Spleen (tissue), 11 donors: ENCODE results near the gene IGSF23. TPM values are rescaled to one million over a fixed set of nuclear protein-coding genes. Genes with fewer than 3 reads are reported as not detected.

Source experiments
- DNase-seq: peaks from one replicate; pipeline ENCODE4 v3.0.0-alpha.2; 2020
- H3K27ac ChIP-seq, 8 donors: fragments of 200-600 bp; sonication (generic) in 7 of 8; 1 replicate in 4 of 8; 2 replicates in 4 of 8; pipeline versions ENCODE4 v1.5.0 to v1.8.0; 2016 to 2021; ENCODE audit warnings: inconsistent platforms in 4 of 8, mild to moderate bottlenecking in 4 of 8, moderate library complexity in 1 of 8
- H3K27me3 ChIP-seq, 7 donors: fragments of 200-600 bp; sonication (generic) in 6 of 7; replicated peaks in 1 of 7; 1 replicate in 4 of 7; 2 replicates in 3 of 7; pipeline versions ENCODE4 v1.5.0 to v1.8.0; 2016 to 2021; ENCODE audit warnings: inconsistent platforms in 3 of 7, mild to moderate bottlenecking in 1 of 7
- H3K36me3 ChIP-seq, 6 donors: fragments of 200-600 bp; sonication (generic) in 5 of 6; 1 replicate in 4 of 6; 2 replicates in 2 of 6; pipeline versions ENCODE4 v1.5.0 to v1.8.0; 2016 to 2021; ENCODE audit warnings: inconsistent platforms in 2 of 6
- H3K4me1 ChIP-seq, 6 donors: fragments of 200-600 bp; sonication (generic) in 5 of 6; 1 replicate in 3 of 6; 2 replicates in 3 of 6; pipeline versions ENCODE4 v1.5.0 to v1.8.0; 2016 to 2021; ENCODE audit warnings: inconsistent platforms in 3 of 6
- H3K4me3 ChIP-seq, 8 donors: fragments of 200-600 bp; sonication (generic) in 7 of 8; 1 replicate in 4 of 8; 2 replicates in 4 of 8; pipeline versions ENCODE4 v1.5.0 to v1.8.0; 2016 to 2021; ENCODE audit warnings: inconsistent platforms in 4 of 8, mild to moderate bottlenecking in 4 of 8, moderate library complexity in 2 of 8
- H3K9me3 ChIP-seq, 8 donors: fragments of 200-600 bp; sonication (generic) in 7 of 8; 1 replicate in 4 of 8; 2 replicates in 4 of 8; pipeline versions ENCODE4 v1.5.0 to v1.8.0; 2016 to 2021; ENCODE audit warnings: inconsistent platforms in 4 of 8
- CTCF ChIP-seq, 11 experiments: fragments of 200-600 bp in 7 of 11; fragments of 450-650 bp in 4 of 11; sonication (generic) in 4 of 11; IDR thresholded peaks in 8 of 11; conservative IDR thresholded peaks in 3 of 11; 1 replicate in 7 of 11; 2 replicates in 4 of 11; pipeline versions ENCODE4 v1.4.0 to v1.8.0; 2016 to 2021; ENCODE audit warnings: antibody characterized with exemption in 11 of 11, inconsistent platforms in 4 of 11, mild to moderate bottlenecking in 1 of 11
- POLR2A ChIP-seq, 3 donors: fragments of 450-650 bp; IDR thresholded peaks; one replicate each; pipeline ENCODE4 v1.5.1; 2017; ENCODE audit warnings: antibody characterized with exemption in 3 of 3, mild to moderate bottlenecking in 1 of 3
- POLR2AphosphoS5 ChIP-seq, 3 donors: sonication (generic); formaldehyde crosslinking; IDR thresholded peaks; one replicate each; pipeline ENCODE4 v1.5.1; 2017; ENCODE audit warnings: antibody characterized with exemption in 3 of 3
- WGBS, 5 donors: extraction: QIAGEN DNeasy Blood & Tissue Kit in 3 of 5; methylation state at CpG; one replicate each; pipeline versions ENCODE4 v1.1.5 to v1.1.7; 2013 to 2018; 5-methylcytosine and 5-hydroxymethylcytosine counted together
- intact Hi-C: fragments of 100-400 bp; cut with DNase I; formaldehyde crosslinking; loops from one replicate; pipeline ENCODE4 v1.15.0; 2023; ENCODE audit warnings: low total_unique reads
- polyA plus RNA-seq, 3 donors: library from polyadenylated mRNA; stranded (reverse); fragments of 200-250 nt; gene quantifications; one replicate each; pipeline ENCODE4 v1.2.1, GENCODE V29; 2013
- total RNA-seq, 7 donors: library from RNA; depleted of rRNA in 3 of 7; stranded (reverse); fragments of >200 nt in 3 of 7; fragmentation: NEBNext Ultra II Directional in 4 of 7; extraction: Animal tissue kit (Norgen Biotek cat#: 25700) in 4 of 7; gene quantifications; one replicate each; pipeline versions ENCODE4 v1.1.0 to v1.2.1, GENCODE V29; 2016 to 2021
- donor health status: healthy with polysubstance abuse.
- donor health status: DM: no; HTN: no; CAD: no; lungs with moderate emphysema.
- donor health status: DM: no; HTN: no; CAD: no.
- donor health status: Bipolar disorder and iron deficiency.
- donor health status: healthy.
- donor health status: DM: no; HTN: no; CAD: no.
- donor health status: DM: yes; HTN: yes; CAD: no.

The IGSF23 gene
- total and polyA plus RNA-seq, 10 donors: not detected

- no peak overlapping the region for H3K4me3 ChIP-seq
These were observed 11.3 kb upstream of the IGSF23 start for GRCh38 chr19:44602081-44602480.

GRCh38 chr19:44603201-44603945, 10.0 kb upstream of the IGSF23 start:
- WGBS, 5 donors: 72 to 84% (median 76%) methylated on average over 8 of the region's 8 CpGs
- peaks cover 0 to 8% (median under 1%) of the 10 kb centered on the region in 8 donors for H3K9me3 ChIP-seq
- intact Hi-C loops: no loop called here
- peaks cover 0 to 5% (median 0%) of the 10 kb centered on the region in 7 donors for H3K27me3 ChIP-seq
- H3K27ac ChIP-seq: no peak overlapping the region
- H3K36me3 ChIP-seq: no peaks in the 10 kb centered on the region
- no peak for TF ChIP-seq CTCF (IDR thresholded peaks at IDR 0.05 in 8 of 11, conservative IDR thresholded peaks at IDR 0.05 in 3 of 11)
- no peak for TF ChIP-seq POLR2AphosphoS5 (IDR thresholded peaks at IDR 0.05)
- no peak for TF ChIP-seq POLR2A (IDR thresholded peaks at IDR 0.05)
- H3K4me1 ChIP-seq: peaks cover 0 to 28% (median 12%) of the 10 kb centered on the region in 6 donors
- no peak overlapping the region for H3K4me3 ChIP-seq
- DNase-seq: no peak

More at GRCh38 chr19:44602081-44602480, 11.3 kb upstream of the IGSF23 start:
- H3K27ac ChIP-seq: no peak overlapping the region
- TF ChIP-seq POLR2AphosphoS5 (IDR thresholded peaks at IDR 0.05): no peak
- no peak for DNase-seq
- 86 to 93% (median 91%) methylated on average over 6 of the region's 6 CpGs for WGBS, 5 donors
- peaks cover 0 to 15% (median 6%) of the 10 kb centered on the region in 6 donors for H3K4me1 ChIP-seq
- peaks cover 0 to 16% (median 2%) of the 10 kb centered on the region in 8 donors for H3K9me3 ChIP-seq
- no peaks in the 10 kb centered on the region for H3K36me3 ChIP-seq
- peaks cover 0 to 6% (median 0%) of the 10 kb centered on the region in 7 donors for H3K27me3 ChIP-seq
- intact Hi-C loops: no loop called here

GRCh38 chr19:44604241-44604640, 9.1 kb upstream of the IGSF23 start:
- Histone ChIP-seq H3K4me1 (peaks cover 0 to 28% (median 12%) of the 10 kb centered on the region in 6 donors), H3K27ac (no peak overlapping the region), H3K9me3 (no peaks in the 10 kb centered on the region), H3K36me3 (no peaks in the 10 kb centered on the region), H3K4me3 (no peak overlapping the region), H3K27me3 (peaks cover 0 to 5% (median 0%) of the 10 kb centered on the region in 7 donors)
- 70 to 86% (median 80%) methylated on average over 6 of the region's 6 CpGs for WGBS, 5 donors
- TF ChIP-seq POLR2AphosphoS5 (IDR thresholded peaks at IDR 0.05) (no peak), POLR2A (IDR thresholded peaks at IDR 0.05) (no peak), CTCF (IDR thresholded peaks at IDR 0.05 in 8 of 11, conservative IDR thresholded peaks at IDR 0.05 in 3 of 11) (no peak)
- DNase-seq: no peak
- intact Hi-C loops: no loop called here

GRCh38 chr19:44605547-44605946, 7.8 kb upstream of the IGSF23 start:
- WGBS, 5 donors: 63 to 83% (median 81%) methylated on average over 1 of the region's 1 CpG
- no peaks in the 10 kb centered on the region for H3K9me3 ChIP-seq
- peaks cover 0 to 28% (median 12%) of the 10 kb centered on the region in 6 donors for H3K4me1 ChIP-seq
- H3K36me3 ChIP-seq: no peaks in the 10 kb centered on the region
- DNase-seq: no peak
- no peak for TF ChIP-seq POLR2AphosphoS5 (IDR thresholded peaks at IDR 0.05)
- TF ChIP-seq CTCF (IDR thresholded peaks at IDR 0.05 in 8 of 11, conservative IDR thresholded peaks at IDR 0.05 in 3 of 11): no peak
- TF ChIP-seq POLR2A (IDR thresholded peaks at IDR 0.05): no peak
- no peaks in the 10 kb centered on the region for H3K27me3 ChIP-seq
- no peak overlapping the region for H3K27ac ChIP-seq
- intact Hi-C loops: no loop called here
- H3K4me3 ChIP-seq: no peak overlapping the region
